CD14-positive monocyte (primary cell): ENCODE measurements around the gene SFMBT2. TPM values are rescaled to one million over a fixed set of nuclear protein-coding genes. Genes with fewer than 3 reads are reported as not detected.
A peak's percentile ranks its signal among the peaks of the same experiment; 100 is the strongest.

Source experiments
- DNase-seq, 3 donors: peaks; one replicate each; pipeline ENCODE4 v3.0.0-alpha.2; 2011 to 2022
- H2AFZ ChIP-seq: 2 replicates; pipeline ENCODE4 v1.6.0; 2012; ENCODE audit warnings: mild to moderate bottlenecking, low read depth, low read length, inconsistent platforms; ENCODE audit not compliant: insufficient read depth, poor library complexity, severe bottlenecking
- H3K27ac ChIP-seq, 2 donors: 1 replicate in 1 of 2; 2 replicates in 1 of 2; pipeline ENCODE4 v1.5.1; 2012 to 2013; ENCODE audit warnings: low read length in 2 of 2, control low read depth in 1 of 2, inconsistent platforms in 1 of 2, low read depth in 1 of 2, mild to moderate bottlenecking in 1 of 2
- H3K27me3 ChIP-seq, 2 donors: one replicate each; pipeline versions ENCODE4 v1.6.0 to v1.6.1; 2011 to 2013; ENCODE audit warnings: low read length in 2 of 2; ENCODE audit not compliant: control insufficient read depth in 2 of 2, insufficient read depth in 2 of 2
- H3K36me3 ChIP-seq, 2 donors: replicated peaks in 1 of 2; 1 replicate in 1 of 2; 2 replicates in 1 of 2; pipeline versions ENCODE4 v1.5.1 to v1.6.1; 2012 to 2013; ENCODE audit warnings: low read length in 2 of 2, control low read depth in 1 of 2, inconsistent platforms in 1 of 2, mild to moderate bottlenecking in 1 of 2; ENCODE audit not compliant: insufficient read depth in 2 of 2, control insufficient read depth in 1 of 2
- H3K4me1 ChIP-seq, 2 donors: 1 replicate in 1 of 2; 2 replicates in 1 of 2; pipeline versions ENCODE4 v1.5.1 to v1.6.1; 2012 to 2013; ENCODE audit warnings: low read length in 2 of 2, control low read depth in 1 of 2, inconsistent platforms in 1 of 2, mild to moderate bottlenecking in 1 of 2, moderate library complexity in 1 of 2; ENCODE audit not compliant: insufficient read depth in 2 of 2, control insufficient read depth in 1 of 2
- H3K4me2 ChIP-seq: replicated peaks from 2 replicates; pipeline ENCODE3; 2012; ENCODE audit warnings: low read length, moderate library complexity, mild to moderate bottlenecking; ENCODE audit not compliant: poor library complexity, severe bottlenecking; ENCODE audit errors: extremely low read depth
- H3K4me3 ChIP-seq, 3 experiments: fragments of 200-600 bp in 1 of 3; sonication (generic) in 1 of 3; replicated peaks in 1 of 3; 1 replicate in 2 of 3; 2 replicates in 1 of 3; pipeline ENCODE4 v1.5.1; 2011 to 2013; ENCODE audit warnings: low read length in 3 of 3, mild to moderate bottlenecking in 3 of 3, control low read depth in 2 of 3, low read depth in 2 of 3, inconsistent platforms in 1 of 3, moderate library complexity in 1 of 3
- H3K79me2 ChIP-seq: 2 replicates; pipeline ENCODE4 v1.6.0; 2012; ENCODE audit warnings: mild to moderate bottlenecking, control low read depth, inconsistent platforms, low read length, moderate library complexity; ENCODE audit not compliant: insufficient read depth
- H3K9ac ChIP-seq: 2 replicates; pipeline ENCODE4 v1.6.0; 2017; ENCODE audit warnings: low read length, mild to moderate bottlenecking; ENCODE audit not compliant: insufficient read depth, poor library complexity, severe bottlenecking
- H3K9me3 ChIP-seq, 2 donors: replicated peaks in 1 of 2; 1 replicate in 1 of 2; 2 replicates in 1 of 2; pipeline versions ENCODE4 v1.5.1 to v1.6.1; 2012 to 2013; ENCODE audit warnings: low read length in 2 of 2, control low read depth in 1 of 2; ENCODE audit not compliant: control insufficient read depth in 1 of 2, insufficient read depth in 1 of 2
- H4K20me1 ChIP-seq: 2 replicates; pipeline ENCODE4 v1.6.0; 2012; ENCODE audit warnings: mild to moderate bottlenecking, low read length, control low read depth, moderate library complexity; ENCODE audit not compliant: insufficient read depth
- H3K27ac Mint-ChIP-seq, 7 donors: one replicate each; pipeline ENCODE4 v1.8.0; 2020; ENCODE audit warnings: mild to moderate bottlenecking in 7 of 7, mixed read lengths in 7 of 7, moderate library complexity in 6 of 7, inconsistent platforms in 2 of 7
- H3K27me3 Mint-ChIP-seq, 3 donors: one replicate each; pipeline ENCODE4 v1.8.0; 2021 to 2022; ENCODE audit warnings: low read depth in 3 of 3, mild to moderate bottlenecking in 3 of 3, mixed read lengths in 3 of 3, moderate library complexity in 3 of 3, inconsistent platforms in 1 of 3
- H3K36me3 Mint-ChIP-seq, 2 donors: one replicate each; pipeline ENCODE4 v1.8.0; 2020; ENCODE audit warnings: mixed read lengths in 2 of 2, inconsistent platforms in 1 of 2, mild to moderate bottlenecking in 1 of 2
- H3K4me1 Mint-ChIP-seq: one replicate; pipeline ENCODE4 v1.8.0; 2020; ENCODE audit warnings: mild to moderate bottlenecking, mixed read lengths
- H3K4me3 Mint-ChIP-seq, 2 donors: one replicate each; pipeline ENCODE4 v1.8.0; 2020; ENCODE audit warnings: mild to moderate bottlenecking in 2 of 2, mixed read lengths in 2 of 2, moderate library complexity in 1 of 2
- H3K9me3 Mint-ChIP-seq, 7 donors: one replicate each; pipeline ENCODE4 v1.8.0; 2020 to 2022; ENCODE audit warnings: mixed read lengths in 7 of 7, mild to moderate bottlenecking in 6 of 7, moderate library complexity in 6 of 7, inconsistent platforms in 2 of 7
- WGBS: methylation state at CpG from one replicate; pipeline ENCODE4 v1.1.5; 2013; ENCODE audit warnings: missing lambda C conversion rate; ENCODE audit not compliant: insufficient coverage; 5-methylcytosine and 5-hydroxymethylcytosine counted together
- intact Hi-C, 2 donors: fragments of 100-400 bp; cut with micrococcal nuclease; formaldehyde crosslinking; loops; one replicate each; pipeline versions ENCODE4 v1.15.0 to v1.15.1; 2023
- polyA plus RNA-seq, 3 donors: library from polyadenylated mRNA; depleted of rRNA in 1 of 3; unstranded in 2 of 3; stranded (reverse) in 1 of 3; fragments of 300-500 nt in 2 of 3; fragments of >200 nt in 1 of 3; fragmentation: Illumina TruSeq in 2 of 3; gene quantifications; 1 replicate in 2 of 3; 2 replicates in 1 of 3; pipeline ENCODE4 v1.2.3, GENCODE V29; 2012 to 2021
- TF ChIP-seq, protein P1 (sequence below): fragments of 200-600 bp; IDR thresholded peaks from one replicate; pipeline ENCODE4 v1.8.0; 2022; ENCODE audit warnings: antibody characterized with exemption, mild to moderate bottlenecking

SFMBT2 gene
- polyA plus RNA-seq, 3 donors: 0.53 to 10.9 (median 1.6) TPM

DNA sequence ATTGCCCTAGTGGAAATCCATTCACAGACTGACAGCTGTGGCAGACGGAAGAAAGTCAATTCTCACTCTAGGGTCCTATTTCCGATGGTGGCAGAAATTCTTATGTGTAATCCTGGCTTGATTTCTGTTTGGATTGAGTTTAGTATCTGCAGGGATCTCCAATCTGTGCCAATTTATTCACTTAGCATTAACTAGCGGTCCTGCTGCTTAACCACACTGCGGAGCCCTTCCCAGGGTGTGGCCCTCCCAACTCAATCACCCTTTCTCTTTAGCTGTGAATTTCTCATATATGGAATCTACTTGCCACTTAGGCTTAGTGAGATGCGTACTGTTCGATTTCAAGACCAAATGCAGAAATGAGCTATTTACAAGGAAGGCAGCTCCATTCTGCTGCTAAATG, 215.7 kb downstream of the SFMBT2 start:
- Histone ChIP-seq H3K79me2 (no peaks in the 10 kb centered on the region), H3K27ac (peak overlapping the region in 1 of 2 donors; percentile 30), H3K36me3 (peaks cover 18 to 51% of the 10 kb centered on the region in 2 donors), H2AFZ (no peak overlapping the region), H3K9ac (no peak overlapping the region), H3K27me3 (no peaks in the 10 kb centered on the region), H3K9me3 (peaks cover 0 to 7% of the 10 kb centered on the region in 2 donors), H3K4me1 (peaks cover 5 to 15% of the 10 kb centered on the region in 2 donors), H4K20me1 (no peaks in the 10 kb centered on the region), H3K4me3 (no peak overlapping the region), H3K4me2 (no peak overlapping the region)
- Mint-ChIP-seq H3K27ac (peak overlapping the region in 1 of 7 donors; percentile 36), H3K27me3 (no peaks in the 10 kb centered on the region), H3K36me3 (peaks cover 64 to 76% of the 10 kb centered on the region in 2 donors), H3K4me1 (peaks cover 25% of the 10 kb centered on the region), H3K4me3 (no peak overlapping the region), H3K9me3 (peaks cover 0 to 12% (median 4%) of the 10 kb centered on the region in 7 donors)
- DNase-seq: no peak
- intact Hi-C loops: no loop called here
- TF ChIP-seq, protein P1, sequence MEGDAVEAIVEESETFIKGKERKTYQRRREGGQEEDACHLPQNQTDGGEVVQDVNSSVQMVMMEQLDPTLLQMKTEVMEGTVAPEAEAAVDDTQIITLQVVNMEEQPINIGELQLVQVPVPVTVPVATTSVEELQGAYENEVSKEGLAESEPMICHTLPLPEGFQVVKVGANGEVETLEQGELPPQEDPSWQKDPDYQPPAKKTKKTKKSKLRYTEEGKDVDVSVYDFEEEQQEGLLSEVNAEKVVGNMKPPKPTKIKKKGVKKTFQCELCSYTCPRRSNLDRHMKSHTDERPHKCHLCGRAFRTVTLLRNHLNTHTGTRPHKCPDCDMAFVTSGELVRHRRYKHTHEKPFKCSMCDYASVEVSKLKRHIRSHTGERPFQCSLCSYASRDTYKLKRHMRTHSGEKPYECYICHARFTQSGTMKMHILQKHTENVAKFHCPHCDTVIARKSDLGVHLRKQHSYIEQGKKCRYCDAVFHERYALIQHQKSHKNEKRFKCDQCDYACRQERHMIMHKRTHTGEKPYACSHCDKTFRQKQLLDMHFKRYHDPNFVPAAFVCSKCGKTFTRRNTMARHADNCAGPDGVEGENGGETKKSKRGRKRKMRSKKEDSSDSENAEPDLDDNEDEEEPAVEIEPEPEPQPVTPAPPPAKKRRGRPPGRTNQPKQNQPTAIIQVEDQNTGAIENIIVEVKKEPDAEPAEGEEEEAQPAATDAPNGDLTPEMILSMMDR: no peak
- 100% methylated on average over 4 of the region's 6 CpGs for WGBS

DNA sequence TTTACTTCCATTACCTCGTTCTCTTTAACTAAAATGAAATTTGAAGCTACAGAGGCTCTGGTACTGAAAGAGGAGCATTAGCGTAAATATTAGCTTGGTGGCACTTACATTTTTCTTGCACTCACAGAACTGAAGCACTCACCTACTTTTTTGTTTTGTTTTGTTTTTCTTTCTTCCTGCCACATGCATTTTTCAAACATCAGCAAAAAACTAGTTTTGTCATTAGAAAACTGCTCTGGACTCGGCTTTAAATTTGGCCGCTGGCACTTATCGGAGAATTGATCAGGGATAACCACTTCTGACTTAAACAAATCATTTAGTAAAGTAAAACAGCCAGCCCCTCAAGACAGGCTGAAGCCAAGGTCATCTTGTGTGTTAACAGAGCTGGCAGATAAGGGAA, 216.3 kb downstream of the SFMBT2 start:
- H3K4me1 ChIP-seq: peaks cover 7 to 16% of the 10 kb centered on the region in 2 donors
- H3K4me3 ChIP-seq: no peak overlapping the region
- Mint-ChIP-seq H3K27me3 (no peaks in the 10 kb centered on the region), H3K4me3 (no peak overlapping the region), H3K9me3 (peaks cover 0 to 12% (median 4%) of the 10 kb centered on the region in 7 donors), H3K4me1 (peaks cover 26% of the 10 kb centered on the region), H3K27ac (no peak overlapping the region), H3K36me3 (peaks cover 60 to 71% of the 10 kb centered on the region in 2 donors)
- DNase-seq: no peak
- WGBS: 100% methylated on average over 2 of the region's 5 CpGs
- H3K9me3 ChIP-seq: peaks cover 0 to 7% of the 10 kb centered on the region in 2 donors
- H3K27ac ChIP-seq: no peak overlapping the region
- H2AFZ ChIP-seq: no peak overlapping the region
- H3K79me2 ChIP-seq: no peaks in the 10 kb centered on the region
- H3K4me2 ChIP-seq: no peak overlapping the region
- no peak overlapping the region for H3K9ac ChIP-seq
- intact Hi-C loops: loop anchor here in 1 of 2 donors (5.0 kb wide), 1 partner anchor 223 kb away; no protein-coding TSS in a partner anchor
- no peaks in the 10 kb centered on the region for H4K20me1 ChIP-seq
- peaks cover 18 to 50% of the 10 kb centered on the region in 2 donors for H3K36me3 ChIP-seq
- TF ChIP-seq, protein P1: no peak
- no peaks in the 10 kb centered on the region for H3K27me3 ChIP-seq
